PC-9 (cell line): ENCODE measurements around the gene ARHGAP10. TPM values are rescaled to one million over a fixed set of nuclear protein-coding genes. Genes with fewer than 3 reads are reported as not detected.

Experiments used
- BruUV-seq: library from RNA; stranded (reverse); fragments of 400-500 nt; replicated peaks from 2 replicates; lab custom pipeline; 2021; lab: Mats Ljungman, UMichigan
- CTCF ChIA-PET: fragments of 300-600 bp; sonication (Branson Sonifier 250); formaldehyde crosslinking; loops from one replicate; lab custom pipeline; 2022; ENCODE audit warnings: antibody characterized with exemption; lab: Charles Lee
- POLR2A ChIA-PET: fragments of 300-600 bp; sonication (Branson Sonifier 250); formaldehyde crosslinking; loops from one replicate; lab custom pipeline; 2022; ENCODE audit warnings: antibody characterized with exemption; ENCODE audit not compliant: unreplicated experiment; lab: Charles Lee
- DNase-seq, 2 experiments: peaks; one replicate each; pipeline versions ENCODE4 v3.0.0 to v3.0.0-alpha.2; 2015 to 2022; ENCODE audit warnings: mixed read lengths in 1 of 2
- H2AFZ ChIP-seq: fragments of 200-600 bp; sonication (generic); 2 replicates; pipeline ENCODE4 v1.8.1; 2017; ENCODE audit warnings: antibody characterized with exemption
- H3F3A ChIP-seq: fragments of 200-600 bp; sonication (generic); 2 replicates; pipeline ENCODE4 v1.8.1; 2017; ENCODE audit warnings: antibody characterized with exemption, mild to moderate bottlenecking, low read depth; ENCODE audit not compliant: insufficient read depth
- H3K27ac ChIP-seq: fragments of 200-600 bp; sonication (generic); 2 replicates; pipeline ENCODE4 v1.6.1; 2016; ENCODE audit warnings: mixed run types
- H3K27me3 ChIP-seq: fragments of 200-600 bp; sonication (generic); 2 replicates; pipeline ENCODE4 v1.6.1; 2016; ENCODE audit warnings: low read depth, mixed run types; ENCODE audit not compliant: insufficient read depth
- H3K36me3 ChIP-seq: fragments of 200-600 bp; sonication (generic); 2 replicates; pipeline ENCODE4 v1.6.1; 2016; ENCODE audit warnings: low read depth, mixed run types
- H3K4me1 ChIP-seq: fragments of 200-600 bp; sonication (generic); replicated peaks from 2 replicates; pipeline ENCODE4 v1.6.1; 2016; ENCODE audit warnings: mixed run types; ENCODE audit not compliant: insufficient read depth
- H3K4me2 ChIP-seq: fragments of 200-600 bp; sonication (generic); 2 replicates; pipeline ENCODE4 v1.6.1; 2017; ENCODE audit warnings: mixed run types
- H3K4me3 ChIP-seq: fragments of 200-600 bp; sonication (generic); 2 replicates; pipeline ENCODE4 v1.6.1; 2016; ENCODE audit warnings: mixed run types
- H3K79me2 ChIP-seq: fragments of 200-600 bp; sonication (generic); 2 replicates; pipeline ENCODE4 v1.6.1; 2017; ENCODE audit warnings: low read depth, mixed run types
- H3K9me2 ChIP-seq: fragments of 200-600 bp; sonication (generic); 2 replicates; pipeline ENCODE4 v1.8.1; 2017; ENCODE audit warnings: mild to moderate bottlenecking; ENCODE audit not compliant: insufficient read depth
- H3K9me3 ChIP-seq: fragments of 200-600 bp; sonication (generic); 2 replicates; pipeline ENCODE4 v1.8.1; 2016; ENCODE audit warnings: low read depth; ENCODE audit not compliant: insufficient read depth
- H4K20me1 ChIP-seq: fragments of 200-600 bp; sonication (generic); 2 replicates; pipeline ENCODE4 v1.8.1; 2017; ENCODE audit not compliant: insufficient read depth
- EZH2 ChIP-seq: fragments of 200-600 bp; sonication (generic); IDR thresholded peaks from 2 replicates; pipeline ENCODE4 v1.8.0; 2017; ENCODE audit warnings: antibody characterized with exemption, low read depth
- intact Hi-C: fragments of 100-400 bp; cut with micrococcal nuclease; formaldehyde crosslinking; loops from one replicate; pipeline ENCODE4 v1.10.0; 2022; ENCODE audit not compliant: unreplicated experiment
- total RNA-seq: library from RNA; stranded (reverse); gene quantifications from 2 replicates; pipeline ENCODE4 v1.2.3, GENCODE V29; 2021
- TF ChIP-seq, protein P1 (sequence below): fragments of 200-600 bp; sonication (generic); conservative IDR thresholded peaks from 2 replicates; pipeline ENCODE4 v1.6.1; 2017; ENCODE audit warnings: mixed run types, antibody characterized with exemption, mild to moderate bottlenecking, moderate library complexity

The ARHGAP10 gene
- total RNA-seq, 1 experiment from 2014 or later, result 27.5 TPM

DNA sequence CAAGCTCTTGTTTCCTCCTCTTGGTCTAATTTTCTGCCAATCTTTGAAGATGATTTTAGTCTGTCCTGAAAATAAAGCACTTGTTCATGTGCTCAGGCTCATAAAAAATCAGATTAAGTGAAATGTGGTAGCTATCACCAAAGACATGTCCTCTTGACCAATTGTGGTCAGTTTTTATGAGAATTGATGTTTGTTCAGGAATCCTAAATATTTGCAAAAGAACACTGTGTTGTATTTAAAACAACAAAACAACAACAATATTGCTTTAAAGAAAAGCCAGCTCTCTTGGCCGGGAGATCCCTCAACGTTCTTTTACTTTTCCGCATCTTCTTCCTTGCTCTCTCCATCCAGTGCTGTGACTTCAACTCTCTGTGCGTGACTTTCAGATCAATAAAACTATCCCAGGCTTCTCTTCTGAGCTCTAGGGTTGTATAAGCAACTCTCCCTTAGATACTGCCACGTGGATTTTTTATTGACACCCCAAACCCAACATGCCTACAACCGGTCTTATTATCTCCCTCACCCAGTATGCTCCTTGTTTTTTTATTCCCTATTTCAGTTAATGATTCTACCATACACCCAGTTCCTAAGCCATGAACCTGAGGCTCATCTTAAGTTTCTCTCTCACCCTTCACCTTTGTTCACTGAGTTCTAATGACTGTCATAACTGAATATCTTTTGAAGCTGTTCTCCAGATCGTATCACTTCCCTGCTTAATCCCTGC lies 309.9 kb downstream of the ARHGAP10 start:
- H3K36me3 ChIP-seq, result no peaks in the 10 kb centered on the region
- no peak overlapping the region for H3K27ac ChIP-seq
- ChIA-PET POLR2A (no interaction called here), CTCF (no interaction called here)
- no peaks in the 10 kb centered on the region for H3K9me2 ChIP-seq
- no peaks in the 10 kb centered on the region for H3K9me3 ChIP-seq
- TF ChIP-seq, protein P1, sequence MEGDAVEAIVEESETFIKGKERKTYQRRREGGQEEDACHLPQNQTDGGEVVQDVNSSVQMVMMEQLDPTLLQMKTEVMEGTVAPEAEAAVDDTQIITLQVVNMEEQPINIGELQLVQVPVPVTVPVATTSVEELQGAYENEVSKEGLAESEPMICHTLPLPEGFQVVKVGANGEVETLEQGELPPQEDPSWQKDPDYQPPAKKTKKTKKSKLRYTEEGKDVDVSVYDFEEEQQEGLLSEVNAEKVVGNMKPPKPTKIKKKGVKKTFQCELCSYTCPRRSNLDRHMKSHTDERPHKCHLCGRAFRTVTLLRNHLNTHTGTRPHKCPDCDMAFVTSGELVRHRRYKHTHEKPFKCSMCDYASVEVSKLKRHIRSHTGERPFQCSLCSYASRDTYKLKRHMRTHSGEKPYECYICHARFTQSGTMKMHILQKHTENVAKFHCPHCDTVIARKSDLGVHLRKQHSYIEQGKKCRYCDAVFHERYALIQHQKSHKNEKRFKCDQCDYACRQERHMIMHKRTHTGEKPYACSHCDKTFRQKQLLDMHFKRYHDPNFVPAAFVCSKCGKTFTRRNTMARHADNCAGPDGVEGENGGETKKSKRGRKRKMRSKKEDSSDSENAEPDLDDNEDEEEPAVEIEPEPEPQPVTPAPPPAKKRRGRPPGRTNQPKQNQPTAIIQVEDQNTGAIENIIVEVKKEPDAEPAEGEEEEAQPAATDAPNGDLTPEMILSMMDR, result no peak
- TF ChIP-seq EZH2, result no peak
- H3K27me3 ChIP-seq, result no peaks in the 10 kb centered on the region
- no peaks in the 10 kb centered on the region for H4K20me1 ChIP-seq
- DNase-seq, result no peak
- H3K4me2 ChIP-seq, result no peak overlapping the region
- H3K79me2 ChIP-seq, result no peaks in the 10 kb centered on the region
- no peaks in the 10 kb centered on the region for H3K4me1 ChIP-seq
- H3K4me3 ChIP-seq, result no peak overlapping the region
- H3F3A ChIP-seq, result no peaks in the 10 kb centered on the region
- no TSS peak for BruUV-seq
- intact Hi-C loops, result no loop called here
- H2AFZ ChIP-seq, result no peak overlapping the region

DNA sequence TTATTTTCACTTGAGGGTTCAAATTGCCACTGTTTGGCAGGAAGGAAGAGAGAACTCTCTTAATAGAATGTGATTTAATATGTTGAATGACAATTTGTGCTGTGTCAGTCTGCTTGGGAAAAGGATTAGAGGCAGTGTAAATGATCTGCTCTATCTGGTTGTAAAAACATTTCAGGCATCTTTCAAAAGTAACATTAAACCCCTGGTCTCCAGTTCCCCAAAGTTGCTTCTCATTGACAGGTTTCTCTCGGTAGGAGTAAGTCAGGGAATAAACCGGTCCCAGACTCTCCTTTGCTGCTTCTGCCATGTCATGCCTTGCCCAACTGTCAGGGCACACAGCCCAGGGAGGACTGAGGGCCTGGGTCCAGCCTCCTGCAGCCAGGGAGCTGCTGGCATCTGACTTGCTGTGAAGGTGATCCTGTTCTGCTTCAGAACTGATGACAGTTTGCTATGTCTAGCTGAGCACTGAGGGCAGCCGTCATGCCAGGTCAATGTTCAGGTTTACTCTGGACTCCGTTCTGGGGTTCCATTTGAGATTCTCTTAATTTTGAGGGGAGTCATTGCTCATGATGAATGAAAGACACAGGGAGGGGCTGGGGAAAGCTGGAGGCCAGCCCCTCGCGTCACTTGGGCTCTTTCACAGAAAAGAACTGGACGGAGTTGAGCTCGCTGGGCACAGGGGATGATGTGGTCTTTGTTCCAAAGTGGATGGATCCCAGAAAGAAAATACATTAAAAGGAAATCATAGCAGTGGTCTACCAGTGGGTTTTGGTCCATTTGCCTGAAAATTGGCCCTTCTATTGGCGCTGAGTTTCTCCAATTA lies 312.4 kb downstream of the ARHGAP10 start:
- no TSS peak for BruUV-seq
- Histone ChIP-seq H4K20me1 (no peaks in the 10 kb centered on the region), H2AFZ (no peak overlapping the region), H3K9me2 (no peaks in the 10 kb centered on the region), H3K4me3 (no peak overlapping the region), H3K9me3 (no peaks in the 10 kb centered on the region), H3K27ac (no peak overlapping the region), H3K4me2 (no peak overlapping the region), H3F3A (no peaks in the 10 kb centered on the region), H3K36me3 (no peaks in the 10 kb centered on the region), H3K4me1 (no peaks in the 10 kb centered on the region), H3K27me3 (no peaks in the 10 kb centered on the region), H3K79me2 (no peaks in the 10 kb centered on the region)
- CTCF ChIA-PET, result no interaction called here
- TF ChIP-seq, protein P1, result no peak
- TF ChIP-seq EZH2, result no peak
- POLR2A ChIA-PET, result no interaction called here
- no peak for DNase-seq
- intact Hi-C loops, result no loop called here

DNA sequence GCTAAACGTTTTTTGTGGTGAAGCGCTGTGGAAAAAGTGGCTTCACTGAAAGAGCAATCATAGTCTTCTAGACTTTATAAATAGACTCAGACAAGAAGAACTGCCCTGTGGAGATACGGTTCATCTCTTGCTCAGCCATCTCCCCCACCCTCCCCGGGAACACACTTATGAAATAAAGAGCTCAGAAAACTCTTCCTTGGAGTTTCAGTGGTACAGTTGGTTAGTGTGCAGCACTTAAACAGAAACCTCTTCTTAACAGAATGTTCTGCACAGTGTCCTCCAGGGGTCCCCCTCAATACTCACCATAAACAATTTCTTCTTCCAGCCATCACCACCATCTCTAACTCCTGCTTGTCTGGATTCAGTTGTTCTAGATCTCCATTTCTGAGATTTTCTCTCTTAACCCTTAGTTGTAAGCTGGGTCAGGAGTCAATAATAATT lies 313.0 kb downstream of the ARHGAP10 start:
- Histone ChIP-seq H3K27ac (no peak overlapping the region), H3K4me2 (no peak overlapping the region), H3K27me3 (no peaks in the 10 kb centered on the region), H3K4me1 (no peaks in the 10 kb centered on the region), H3K4me3 (no peak overlapping the region), H3F3A (no peaks in the 10 kb centered on the region), H3K9me3 (no peaks in the 10 kb centered on the region), H3K36me3 (no peaks in the 10 kb centered on the region), H4K20me1 (no peaks in the 10 kb centered on the region), H3K9me2 (no peaks in the 10 kb centered on the region), H2AFZ (no peak overlapping the region), H3K79me2 (no peaks in the 10 kb centered on the region)
- DNase-seq, result no peak
- ChIA-PET CTCF (no interaction called here), POLR2A (no interaction called here)
- intact Hi-C loops, result no loop called here
- BruUV-seq, result no TSS peak
- TF ChIP-seq, protein P1, result no peak
- TF ChIP-seq EZH2, result no peak
